ENCODE results near the gene TSGA10. TPM values are rescaled to one million over a fixed set of nuclear protein-coding genes. Genes with fewer than 3 reads are reported as not detected.

TSGA10 gene
- total and polyA plus RNA-seq, 3 donors from 2014 or later = 42.4 to 110 (median 85.6) TPM

- Histone ChIP-seq H3K27ac (no peak overlapping the region), H3K4me3 (no peak overlapping the region), H3K4me1 (no peaks in the 10 kb centered on the region), H3K36me3 (ENCODE audit: low read depth, missing control alignments) (no peaks in the 10 kb centered on the region), H3K9me3 (no peaks in the 10 kb centered on the region), H3K27me3 (no peaks in the 10 kb centered on the region)
- TF ChIP-seq CTCF (IDR thresholded peaks at IDR 0.05) (no peak), POLR2A (IDR thresholded peaks at IDR 0.05) (no peak)
- WGBS, 2 donors = 83 to 87% methylated on average over 5 of the region's 5 CpGs
- intact Hi-C loops (cut with DNase I; ENCODE audit: low total_unique reads) = no loop called here
- no peak for DNase-seq
Measured at GRCh38 chr2:99166218-99166617, 11.5 kb upstream of the TSGA10 start.

- no peak for TF ChIP-seq CTCF (IDR thresholded peaks at IDR 0.05)
- no peak for TF ChIP-seq POLR2A (IDR thresholded peaks at IDR 0.05)
- Histone ChIP-seq H3K4me1 (peaks cover 7% of the 10 kb centered on the region), H3K36me3 (ENCODE audit: low read depth, missing control alignments) (no peaks in the 10 kb centered on the region), H3K27me3 (no peaks in the 10 kb centered on the region), H3K27ac (no peak overlapping the region), H3K9me3 (no peaks in the 10 kb centered on the region), H3K4me3 (no peak overlapping the region)
- no peak for DNase-seq
- WGBS, 2 donors = 90 to 92% methylated on average over 4 of the region's 4 CpGs
- intact Hi-C loops (cut with DNase I; ENCODE audit: low total_unique reads) = no loop called here
Measured at GRCh38 chr2:99159594-99159993, 4.9 kb upstream of the TSGA10 start.

GRCh38 chr2:99158599-99158998, 3.9 kb upstream of the TSGA10 start:
- intact Hi-C loops (cut with DNase I; ENCODE audit: low total_unique reads) = no loop called here
- WGBS, 2 donors = 96 to 99% methylated on average over 5 of the region's 5 CpGs
- H3K9me3 ChIP-seq = no peaks in the 10 kb centered on the region
- no peaks in the 10 kb centered on the region for H3K27me3 ChIP-seq
- no peak for DNase-seq
- no peak overlapping the region for H3K27ac ChIP-seq
- TF ChIP-seq CTCF (IDR thresholded peaks at IDR 0.05) = no peak
- TF ChIP-seq POLR2A (IDR thresholded peaks at IDR 0.05) = no peak
- H3K36me3 ChIP-seq (ENCODE audit: low read depth, missing control alignments) = no peaks in the 10 kb centered on the region
- no peak overlapping the region for H3K4me3 ChIP-seq
- peaks cover 13% of the 10 kb centered on the region for H3K4me1 ChIP-seq

GRCh38 chr2:99156891-99157290, 2.1 kb upstream of the TSGA10 start:
- TF ChIP-seq CTCF (IDR thresholded peaks at IDR 0.05) = no peak
- TF ChIP-seq POLR2A (IDR thresholded peaks at IDR 0.05) = no peak
- intact Hi-C loops (cut with DNase I; ENCODE audit: low total_unique reads) = no loop called here
- Histone ChIP-seq H3K4me1 (peaks cover 13% of the 10 kb centered on the region), H3K36me3 (ENCODE audit: low read depth, missing control alignments) (no peaks in the 10 kb centered on the region), H3K27me3 (no peaks in the 10 kb centered on the region), H3K27ac (no peak overlapping the region), H3K9me3 (no peaks in the 10 kb centered on the region), H3K4me3 (no peak overlapping the region)
- DNase-seq = no peak
- WGBS, 2 donors = 72 to 96% methylated on average over 1 of the region's 1 CpG

- no peak for TF ChIP-seq CTCF (IDR thresholded peaks at IDR 0.05)
- no peak for TF ChIP-seq POLR2A (IDR thresholded peaks at IDR 0.05)
- WGBS, 2 donors = 29 to 30% methylated on average over 10 to 12 of the region's 12 CpGs
- Histone ChIP-seq H3K9me3 (no peaks in the 10 kb centered on the region), H3K36me3 (ENCODE audit: low read depth, missing control alignments) (no peaks in the 10 kb centered on the region), H3K27me3 (no peaks in the 10 kb centered on the region), H3K4me1 (peaks cover 13% of the 10 kb centered on the region), H3K4me3 (peak overlapping the region; percentile 69 to 84), H3K27ac (peak overlapping the region; percentile 89 to 94)
- peak; percentile 24 for DNase-seq
- intact Hi-C loops (cut with DNase I; ENCODE audit: low total_unique reads) = no loop called here
Measured at GRCh38 chr2:99153921-99154604, 679 bp downstream of the TSGA10 start.

All from testis (tissue), 3 donors.